Nephron (organoid): Measurements from ENCODE around the gene RNASEL.

Experiments
- H3K27ac Mint-ChIP-seq, 3 experiments: 2 replicates each; pipeline ENCODE4 v1.8.0; 2020; ENCODE audit warnings: mixed read lengths in 3 of 3, mild to moderate bottlenecking in 2 of 3, moderate library complexity in 1 of 3
- H3K27me3 Mint-ChIP-seq: 2 replicates; pipeline ENCODE4 v1.8.0; 2021; ENCODE audit warnings: low read depth, mild to moderate bottlenecking, moderate library complexity, mixed read lengths
- H3K36me3 Mint-ChIP-seq: 2 replicates; pipeline ENCODE4 v1.8.0; 2020; ENCODE audit warnings: low read depth, mixed read lengths
- H3K4me1 Mint-ChIP-seq: 2 replicates; pipeline ENCODE4 v1.8.0; 2020; ENCODE audit warnings: mixed read lengths
- H3K4me3 Mint-ChIP-seq, 3 experiments: 2 replicates each; pipeline ENCODE4 v1.8.0; 2020; ENCODE audit warnings: mild to moderate bottlenecking in 3 of 3, mixed read lengths in 3 of 3, moderate library complexity in 2 of 3
- H3K9me3 Mint-ChIP-seq: 2 replicates; pipeline ENCODE4 v1.8.0; 2020; ENCODE audit warnings: mixed read lengths
- CTCF ChIP-seq, 3 experiments: fragments of 200-600 bp; sonication (generic); IDR thresholded peaks; one replicate each; pipeline ENCODE4 v1.5.0; 2021; ENCODE audit warnings: antibody characterized with exemption in 3 of 3; ENCODE audit not compliant: unreplicated experiment in 3 of 3

The RNASEL gene

DNA sequence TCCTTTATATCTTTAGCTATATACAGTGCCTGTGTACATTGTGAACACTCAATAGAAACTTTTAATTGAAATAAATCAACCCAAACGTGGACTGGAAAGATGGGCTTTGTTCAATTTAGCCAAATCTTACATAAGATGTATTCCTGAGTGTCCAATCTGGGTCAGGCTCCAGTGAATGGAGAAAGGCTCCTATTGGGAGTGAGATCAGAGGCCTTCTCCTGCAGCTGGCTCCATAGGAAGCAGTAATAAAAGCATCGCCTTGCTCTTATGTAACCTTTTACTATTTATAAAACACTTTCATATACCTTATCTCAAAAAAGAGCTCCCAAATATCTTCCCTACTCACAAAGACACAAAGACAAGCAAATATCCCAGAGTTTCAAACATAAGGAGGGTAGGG lies 40.0 kb upstream of the RNASEL start:
- Mint-ChIP-seq H3K4me3 (no peak overlapping the region), H3K9me3 (no peaks in the 10 kb centered on the region), H3K4me1 (peaks cover 49% of the 10 kb centered on the region), H3K36me3 (no peaks in the 10 kb centered on the region), H3K27ac (peak overlapping the region in 2 of 3 experiments; percentile 13 to 15), H3K27me3 (peaks cover 4% of the 10 kb centered on the region)
- TF ChIP-seq CTCF (IDR thresholded peaks at IDR 0.05; ENCODE audit: unreplicated experiment in 3 of 3), result no peak

DNA sequence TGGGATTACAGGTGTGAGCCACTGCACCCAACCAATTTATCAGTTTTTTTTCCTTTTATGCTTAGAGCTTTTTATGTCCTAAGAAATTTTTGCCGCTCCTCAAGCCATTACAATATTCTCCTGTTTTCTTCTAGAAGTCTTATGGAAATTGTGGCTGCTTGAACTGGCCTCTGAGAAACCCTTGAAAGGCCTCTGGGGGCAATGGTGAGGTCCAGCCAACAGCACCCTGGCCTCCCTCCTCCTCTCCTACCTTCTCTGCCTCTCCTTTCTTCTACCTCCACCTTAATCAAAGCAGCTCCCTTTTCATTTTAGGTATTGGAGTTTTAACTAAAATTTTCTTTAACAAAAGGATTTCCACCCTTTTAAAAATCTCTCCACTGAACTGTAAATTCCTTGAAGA lies 39.6 kb upstream of the RNASEL start:
- Mint-ChIP-seq H3K27me3 (peaks cover 4% of the 10 kb centered on the region), H3K27ac (peak overlapping the region in 2 of 3 experiments; percentile 13 to 15)

GRCh38 chr1:182627622-182628021 lies 38.6 kb upstream of the RNASEL start:
- peaks cover 3% of the 10 kb centered on the region for H3K27me3 Mint-ChIP-seq

More for the DNA sequence above, 39.6 kb upstream of the RNASEL start:
- Mint-ChIP-seq H3K9me3 (no peaks in the 10 kb centered on the region), H3K4me1 (peaks cover 47% of the 10 kb centered on the region), H3K36me3 (no peaks in the 10 kb centered on the region), H3K4me3 (no peak overlapping the region)
- TF ChIP-seq CTCF (IDR thresholded peaks at IDR 0.05; ENCODE audit: unreplicated experiment in 3 of 3), result no peak

GRCh38 chr1:182626527-182626926 lies 37.5 kb upstream of the RNASEL start:
- Mint-ChIP-seq H3K4me3 (no peak overlapping the region), H3K9me3 (no peaks in the 10 kb centered on the region), H3K4me1 (peaks cover 55% of the 10 kb centered on the region), H3K36me3 (no peaks in the 10 kb centered on the region), H3K27me3 (peaks cover 3% of the 10 kb centered on the region), H3K27ac (no peak overlapping the region)
- TF ChIP-seq CTCF (IDR thresholded peaks at IDR 0.05; ENCODE audit: unreplicated experiment in 3 of 3), result no peak

More at GRCh38 chr1:182627622-182628021, 38.6 kb upstream of the RNASEL start:
- no peak for TF ChIP-seq CTCF (IDR thresholded peaks at IDR 0.05; ENCODE audit: unreplicated experiment in 3 of 3)
- no peaks in the 10 kb centered on the region for H3K9me3 Mint-ChIP-seq
- H3K4me3 Mint-ChIP-seq, result no peak overlapping the region
- no peaks in the 10 kb centered on the region for H3K36me3 Mint-ChIP-seq
- peaks cover 54% of the 10 kb centered on the region for H3K4me1 Mint-ChIP-seq
- peak overlapping the region in 2 of 3 experiments; percentile 48 to 78 for H3K27ac Mint-ChIP-seq

DNA sequence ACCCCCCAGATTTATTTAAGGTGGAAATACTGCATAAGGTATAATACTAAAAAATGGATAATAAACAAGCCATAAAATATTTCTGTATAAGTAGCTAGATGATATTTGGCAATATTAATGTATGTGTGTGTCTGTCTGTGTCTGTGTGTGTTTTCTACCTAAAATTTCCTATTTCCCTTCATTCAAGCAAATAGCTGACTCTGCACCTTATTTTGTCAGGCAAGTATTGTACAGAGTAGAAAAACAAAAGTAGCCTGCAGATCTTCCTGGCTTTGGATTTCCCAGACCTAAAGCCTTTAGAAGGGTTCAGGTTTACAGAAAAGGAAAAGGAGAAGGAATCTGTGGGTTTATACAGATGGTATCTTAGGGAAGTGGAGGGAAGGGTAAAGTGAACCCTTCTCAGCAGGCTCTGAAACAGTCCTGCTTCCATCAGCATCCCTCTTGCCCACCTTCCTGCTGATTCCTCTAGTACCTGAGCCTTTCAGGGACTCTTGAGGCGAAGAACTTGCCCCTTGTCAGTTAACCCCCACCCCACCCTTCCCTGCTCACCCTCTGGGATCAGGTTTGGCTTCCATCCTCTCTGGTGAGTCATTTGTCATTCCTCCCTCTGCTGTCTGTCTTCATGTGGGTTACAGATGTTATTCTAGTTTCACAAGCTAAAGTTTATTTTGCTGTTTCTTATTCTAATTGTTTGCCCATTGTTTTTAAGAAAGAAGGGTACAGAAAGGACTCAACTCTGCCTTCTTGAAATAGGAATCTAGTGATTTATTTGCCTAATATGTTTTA lies 36.9 kb upstream of the RNASEL start:
- H3K27ac Mint-ChIP-seq, result peak overlapping the region in 1 of 3 experiments; percentile 13
- no peak for TF ChIP-seq CTCF (IDR thresholded peaks at IDR 0.05; ENCODE audit: unreplicated experiment in 3 of 3)
- H3K9me3 Mint-ChIP-seq, result no peaks in the 10 kb centered on the region
- H3K4me3 Mint-ChIP-seq, result no peak overlapping the region
- H3K27me3 Mint-ChIP-seq, result peaks cover 3% of the 10 kb centered on the region
- no peaks in the 10 kb centered on the region for H3K36me3 Mint-ChIP-seq
- peaks cover 52% of the 10 kb centered on the region for H3K4me1 Mint-ChIP-seq

DNA sequence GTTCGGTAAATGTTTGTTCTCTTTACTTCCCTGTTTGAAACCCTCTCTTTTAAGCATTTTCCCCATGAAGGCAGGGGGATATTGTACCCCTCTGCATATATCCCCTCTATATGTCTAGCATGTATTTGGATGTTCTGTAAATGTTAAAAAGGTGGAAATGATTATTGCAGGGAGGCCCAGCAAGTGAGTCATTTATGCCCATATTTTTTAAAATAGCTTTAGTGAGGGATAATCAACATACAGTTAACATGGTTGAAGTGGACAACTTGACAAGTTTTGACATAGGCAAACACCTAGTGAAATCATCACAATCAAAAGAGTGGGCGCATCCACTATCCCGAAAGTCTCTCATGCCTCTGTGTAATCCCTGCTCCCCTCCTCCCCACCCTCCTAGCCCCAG lies 36.0 kb upstream of the RNASEL start:
- no peak overlapping the region for H3K4me3 Mint-ChIP-seq
- no peaks in the 10 kb centered on the region for H3K9me3 Mint-ChIP-seq
- H3K4me1 Mint-ChIP-seq, result peaks cover 44% of the 10 kb centered on the region
- TF ChIP-seq CTCF (IDR thresholded peaks at IDR 0.05; ENCODE audit: unreplicated experiment in 3 of 3), result no peak
- peaks cover 3% of the 10 kb centered on the region for H3K27me3 Mint-ChIP-seq
- no peak overlapping the region for H3K27ac Mint-ChIP-seq
- H3K36me3 Mint-ChIP-seq, result peaks cover 4% of the 10 kb centered on the region
